Activated CD4-positive, alpha-beta memory T cell treated with anti-CD3 and anti-CD28 coated beads for 36 hours (primary cell): Measurements from ENCODE around the gene PTPRS. TPM values are rescaled to one million over a fixed set of nuclear protein-coding genes. Genes with fewer than 3 reads are reported as not detected.
A peak's percentile ranks its signal among the peaks of the same experiment; 100 is the strongest.

ENCODE experiments used
- CTCF ChIA-PET: fragments of 350-600 bp; sonication (Branson Sonifier 250); formaldehyde crosslinking; loops from one replicate; lab custom pipeline; 2021; ENCODE audit warnings: antibody characterized with exemption, inconsistent platforms; lab: Charles Lee
- POLR2A ChIA-PET: fragments of 350-600 bp; sonication (Branson Sonifier 250); formaldehyde crosslinking; loops from one replicate; lab custom pipeline; 2021; ENCODE audit warnings: antibody characterized with exemption; lab: Charles Lee
- DNase-seq: peaks from one replicate; pipeline ENCODE4 v3.0.0-alpha.2; 2020
- H3K27ac Mint-ChIP-seq: one replicate; pipeline ENCODE4 v1.8.0; 2021; ENCODE audit warnings: mixed read lengths
- H3K27me3 Mint-ChIP-seq: one replicate; pipeline ENCODE4 v1.8.0; 2021; ENCODE audit warnings: mixed read lengths
- H3K36me3 Mint-ChIP-seq: one replicate; pipeline ENCODE4 v1.8.0; 2021; ENCODE audit warnings: mixed read lengths
- H3K4me1 Mint-ChIP-seq: one replicate; pipeline ENCODE4 v1.8.0; 2021; ENCODE audit warnings: low read depth, mixed read lengths
- H3K4me3 Mint-ChIP-seq: one replicate; pipeline ENCODE4 v1.8.0; 2021; ENCODE audit warnings: mild to moderate bottlenecking, mixed read lengths
- H3K9me3 Mint-ChIP-seq: one replicate; pipeline ENCODE4 v1.8.0; 2021; ENCODE audit warnings: mixed read lengths
- intact Hi-C: fragments of 100-400 bp; cut with micrococcal nuclease; formaldehyde crosslinking; loops from one replicate; pipeline ENCODE4 v1.15.1; 2023
- total RNA-seq, 2 experiments: library from RNA; stranded (reverse); gene quantifications; one replicate each; pipeline ENCODE4 v1.2.3, GENCODE V29; 2021

Gene PTPRS
- total RNA-seq, 2 experiments from 2014 or later = 0.39 to 0.69 TPM

- CTCF ChIA-PET = no interaction called here
- Mint-ChIP-seq H3K27ac (no peak overlapping the region), H3K4me3 (no peak overlapping the region), H3K36me3 (no peaks in the 10 kb centered on the region), H3K27me3 (peaks cover 17% of the 10 kb centered on the region), H3K4me1 (peaks cover 5% of the 10 kb centered on the region), H3K9me3 (no peaks in the 10 kb centered on the region)
- POLR2A ChIA-PET = no interaction called here
- DNase-seq = no peak
- intact Hi-C loops = no loop called here
These were observed 44.6 kb downstream of the PTPRS start for GRCh38 chr19:5296021-5296420.

GRCh38 chr19:5294403-5295160, 46.0 kb downstream of the PTPRS start:
- Mint-ChIP-seq H3K9me3 (no peaks in the 10 kb centered on the region), H3K4me1 (peaks cover 5% of the 10 kb centered on the region), H3K36me3 (no peaks in the 10 kb centered on the region), H3K27me3 (peaks cover 17% of the 10 kb centered on the region), H3K4me3 (no peak overlapping the region), H3K27ac (no peak overlapping the region)
- POLR2A ChIA-PET = no interaction called here
- DNase-seq = no peak
- intact Hi-C loops = no loop called here
- CTCF ChIA-PET = no interaction called here

DNA sequence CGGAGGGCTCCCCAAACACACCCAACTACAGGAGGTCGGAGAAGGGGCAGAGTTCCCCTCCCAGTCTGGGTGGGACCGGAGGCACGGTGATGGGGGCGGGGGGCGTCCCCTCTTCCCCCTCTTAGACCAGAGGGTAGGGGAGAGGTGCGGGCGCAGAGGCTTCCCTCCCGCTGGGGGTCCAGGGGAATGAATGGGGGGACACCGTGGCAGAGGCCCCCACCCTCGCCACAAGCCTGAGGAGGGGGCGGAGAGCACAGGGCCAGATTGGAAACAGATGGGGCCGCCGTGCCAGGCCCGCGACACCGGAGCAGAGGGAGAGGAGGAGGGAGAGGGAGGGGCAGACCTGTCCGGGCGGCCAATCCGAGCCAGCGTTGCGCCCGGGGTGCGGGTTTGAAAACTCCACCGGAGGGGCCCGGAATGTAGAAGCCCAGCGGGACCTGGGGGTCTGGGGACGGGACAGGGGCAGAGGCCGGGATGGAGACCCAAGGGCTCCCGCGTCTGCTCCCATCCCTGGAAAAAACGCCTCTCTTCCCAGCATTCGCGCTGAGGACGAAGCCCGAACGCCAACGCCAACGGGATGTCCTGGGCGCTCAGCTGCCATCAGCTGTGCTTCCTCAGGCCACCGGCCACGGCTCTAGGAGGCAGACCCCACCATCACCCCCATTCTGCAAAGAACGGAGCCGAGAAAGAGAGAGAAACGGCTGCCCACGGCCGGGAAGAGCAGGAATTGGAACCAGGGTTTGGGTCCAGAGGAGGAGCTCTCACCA, 46.8 kb downstream of the PTPRS start:
- DNase-seq = peak; percentile 10
- no peak overlapping the region for H3K4me3 Mint-ChIP-seq
- intact Hi-C loops = no loop called here
- CTCF ChIA-PET = no interaction called here
- POLR2A ChIA-PET = no interaction called here
- H3K9me3 Mint-ChIP-seq = no peaks in the 10 kb centered on the region
- H3K27ac Mint-ChIP-seq = no peak overlapping the region
- no peaks in the 10 kb centered on the region for H3K36me3 Mint-ChIP-seq
- H3K27me3 Mint-ChIP-seq = peaks cover 16% of the 10 kb centered on the region
- H3K4me1 Mint-ChIP-seq = peaks cover 5% of the 10 kb centered on the region

DNA sequence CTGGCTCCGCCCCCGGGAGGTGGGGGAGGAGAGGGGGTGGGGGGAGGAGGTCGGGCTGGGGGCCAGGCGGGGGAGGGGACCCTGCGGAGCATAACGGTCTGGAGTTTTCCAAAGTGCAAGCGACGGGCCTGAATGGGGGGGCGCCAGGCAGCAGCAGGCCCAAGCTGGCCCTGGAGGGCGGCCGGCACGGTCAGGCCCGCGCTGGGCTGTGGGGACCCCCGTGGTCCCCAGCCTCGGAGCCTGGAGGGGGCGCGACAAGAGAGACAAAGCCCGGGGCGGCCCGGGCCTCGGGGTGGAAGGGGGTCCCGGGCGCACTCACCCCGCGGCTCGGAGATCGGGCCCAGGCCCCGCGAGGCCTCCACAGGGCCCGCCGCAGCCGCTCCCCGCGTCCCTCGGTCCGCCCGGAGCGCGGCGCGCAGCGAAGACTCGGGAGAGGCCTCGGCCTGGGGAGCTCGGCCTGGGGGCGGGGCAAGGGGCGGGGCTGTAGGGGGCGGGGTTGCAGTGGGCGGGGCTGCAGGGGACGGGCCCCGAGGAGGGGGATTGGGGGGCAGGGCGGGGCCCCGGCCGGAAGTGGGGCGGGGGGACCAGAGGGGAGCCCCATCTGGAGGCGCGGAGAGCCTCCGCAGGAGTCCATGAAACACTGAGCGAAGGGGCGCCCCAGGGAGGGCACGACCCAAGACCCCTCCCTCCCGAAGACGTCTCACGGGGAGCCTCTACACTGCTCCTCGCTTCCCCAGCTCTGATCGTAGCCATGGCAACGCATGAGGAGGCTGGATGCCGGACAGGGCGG, 47.6 kb downstream of the PTPRS start:
- DNase-seq = peak; percentile 52
- H3K27me3 Mint-ChIP-seq = peaks cover 19% of the 10 kb centered on the region
- no peak overlapping the region for H3K27ac Mint-ChIP-seq
- no peaks in the 10 kb centered on the region for H3K9me3 Mint-ChIP-seq
- no peak overlapping the region for H3K4me3 Mint-ChIP-seq
- intact Hi-C loops = no loop called here
- ChIA-PET CTCF (no interaction called here), POLR2A (no interaction called here)
- no peaks in the 10 kb centered on the region for H3K36me3 Mint-ChIP-seq
- peaks cover 5% of the 10 kb centered on the region for H3K4me1 Mint-ChIP-seq

GRCh38 chr19:5292453-5292821, 48.2 kb downstream of the PTPRS start:
- no peak overlapping the region for H3K4me3 Mint-ChIP-seq
- intact Hi-C loops = no loop called here

GRCh38 chr19:5291588-5292193, 48.9 kb downstream of the PTPRS start:
- no peak overlapping the region for H3K4me3 Mint-ChIP-seq
- no peaks in the 10 kb centered on the region for H3K9me3 Mint-ChIP-seq
- H3K36me3 Mint-ChIP-seq = no peaks in the 10 kb centered on the region
- peaks cover 23% of the 10 kb centered on the region for H3K27me3 Mint-ChIP-seq
- intact Hi-C loops = no loop called here
- CTCF ChIA-PET = no interaction called here
- POLR2A ChIA-PET = no interaction called here
- H3K27ac Mint-ChIP-seq = no peak overlapping the region
- DNase-seq = no peak
- H3K4me1 Mint-ChIP-seq = peaks cover 5% of the 10 kb centered on the region

More at GRCh38 chr19:5292453-5292821, 48.2 kb downstream of the PTPRS start:
- POLR2A ChIA-PET = no interaction called here
- H3K27me3 Mint-ChIP-seq = peaks cover 23% of the 10 kb centered on the region
- H3K9me3 Mint-ChIP-seq = no peaks in the 10 kb centered on the region
- CTCF ChIA-PET = no interaction called here
- no peaks in the 10 kb centered on the region for H3K36me3 Mint-ChIP-seq
- DNase-seq = peak; percentile 11
- H3K27ac Mint-ChIP-seq = no peak overlapping the region
- peaks cover 5% of the 10 kb centered on the region for H3K4me1 Mint-ChIP-seq

Other genes with a start within 250 kb of the PTPRS start
- not detected for gene ZNRF4, start 114.6 kb upstream of the PTPRS start, total RNA-seq
- gene TINCR, start 227.1 kb upstream of the PTPRS start, total RNA-seq = 1 to 10 TPM; 1.0 to 1.1 TPM